Measurements from ENCODE around the gene CHTF8. TPM values are rescaled to one million over a fixed set of nuclear protein-coding genes. Genes with fewer than 3 reads are reported as not detected.
"Not testable (repeated sequence)": the region's sequence is repeated elsewhere in the genome, so short reads cannot be mapped to it uniquely, and the experiment has no call there.

Gene CHTF8
- total RNA-seq (2014; rRNA removed; shearing (Covaris generic)): 51.6 and 191 TPM in 2 replicates
- polyA plus RNA-seq (2015; cell fraction: cytosol; rRNA removed): 167 and 179 TPM in 2 replicates
- polyA plus RNA-seq (2015; cell fraction: nucleus; rRNA removed): 165 and 182 TPM in 2 replicates

- DNase-seq (ENCODE audit: low read depth): peak; percentile 63
These were observed at the start of gene CHTF8, which contains the start of gene UTP4 for GRCh38 chr16:69132424-69133252. CHTF8 (minus strand) TSS chr16:69132588; CDS start chr16:69121458, 11,130 bp downstream. UTP4 (plus strand) TSS chr16:69132649; CDS start chr16:69133460, 811 bp downstream.

DNA sequence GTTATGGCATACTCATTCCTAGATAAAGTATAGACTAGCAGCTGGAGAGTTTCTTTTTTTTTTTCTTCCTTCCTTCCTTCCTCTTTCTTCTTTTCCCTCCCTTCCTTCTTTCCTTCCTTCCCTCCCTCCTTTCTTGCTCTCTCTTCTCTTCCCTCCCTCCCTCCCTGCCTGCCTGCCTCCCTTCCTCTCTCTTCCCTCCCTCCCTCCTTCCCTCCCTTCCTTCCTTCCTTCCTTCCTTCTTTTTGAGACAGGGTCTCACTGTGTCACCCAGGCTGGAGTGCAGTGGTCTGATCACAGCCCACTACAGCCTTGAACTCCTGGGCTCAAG, 47.6 kb upstream of the CHTF8 start:
- no peak for DNase-seq (ENCODE audit: low read depth)

DNA sequence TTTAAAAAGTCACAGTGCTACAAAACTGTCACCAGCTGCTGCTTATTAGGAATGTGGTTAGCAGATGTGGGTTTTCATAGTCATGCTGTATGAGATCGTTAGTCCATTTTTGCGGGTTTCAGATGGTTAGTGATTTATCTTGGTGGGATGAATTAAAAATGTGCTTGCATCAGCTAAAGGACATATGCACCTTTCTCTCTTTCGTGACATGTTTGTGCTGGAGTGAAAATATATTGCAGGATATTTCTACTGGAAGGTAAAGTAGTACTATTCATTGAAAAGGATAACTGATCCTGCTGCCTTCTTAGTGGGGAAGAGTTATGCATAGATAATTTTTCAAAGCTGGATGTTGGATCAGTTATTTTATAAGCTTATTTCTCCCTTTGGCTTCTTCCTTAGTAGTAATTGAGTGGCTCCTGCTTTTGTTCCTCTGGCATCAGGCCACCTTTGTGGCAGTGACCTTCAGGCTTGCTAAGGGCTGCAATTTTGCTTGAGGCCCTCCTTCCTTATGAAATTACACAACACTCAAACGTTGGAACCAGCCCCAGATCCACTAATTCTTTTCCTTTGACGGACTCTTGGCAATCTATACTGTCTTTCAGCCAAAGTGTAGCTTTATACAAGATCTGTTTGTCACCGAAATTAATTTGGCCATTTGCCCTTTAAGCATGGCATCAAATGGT, 47.1 kb upstream of the CHTF8 start:
- DNase-seq (ENCODE audit: low read depth): peak; percentile 66

GRCh38 chr16:69176033-69176800, 43.8 kb upstream of the CHTF8 start:
- DNase-seq (ENCODE audit: low read depth): peak; percentile 52

GRCh38 chr16:69171325-69172084, 39.1 kb upstream of the CHTF8 start:
- no peak for DNase-seq (ENCODE audit: low read depth)

DNA sequence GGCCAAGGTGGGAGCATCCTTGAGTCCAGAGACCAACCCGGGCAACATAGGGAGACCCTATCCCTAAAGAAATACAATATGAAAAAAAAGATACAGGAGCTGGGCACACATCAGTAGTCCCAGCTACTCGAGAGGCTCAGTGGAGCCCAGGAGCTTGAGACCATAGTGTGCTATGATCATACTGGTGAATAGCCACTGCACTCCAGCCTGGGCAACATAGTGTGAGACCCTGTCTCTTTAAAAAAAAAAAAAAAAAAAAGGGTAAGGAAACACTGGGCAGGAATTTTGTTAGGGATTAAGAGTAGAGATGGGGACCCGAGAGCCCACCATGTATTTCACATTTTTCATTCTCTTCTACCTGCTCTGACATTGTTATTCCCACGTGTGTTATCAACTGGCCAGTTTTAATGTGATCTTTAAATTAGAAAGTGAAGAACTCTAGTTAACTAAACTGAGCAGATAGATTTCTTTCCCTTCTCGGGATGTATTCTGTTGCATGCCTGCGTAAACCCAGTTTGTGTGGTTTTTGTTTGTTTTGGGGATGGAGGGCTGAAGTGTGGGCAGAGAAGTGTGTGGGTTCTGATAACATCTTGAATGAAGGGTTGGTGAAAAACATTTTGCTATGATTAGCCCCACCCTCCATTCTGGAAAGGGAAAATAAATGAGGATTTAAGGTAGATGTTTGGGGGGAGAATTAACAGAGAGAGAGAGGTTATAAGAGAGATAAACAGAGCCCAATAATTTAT, 37.4 kb upstream of the CHTF8 start:
- DNase-seq (ENCODE audit: low read depth): no peak

- DNase-seq (ENCODE audit: low read depth): no peak
These were observed 36.7 kb upstream of the CHTF8 start for GRCh38 chr16:69169051-69169450.

GRCh38 chr16:69166946-69167930, 34.9 kb upstream of the CHTF8 start:
- peak; percentile 91 for DNase-seq (ENCODE audit: low read depth)

DNA sequence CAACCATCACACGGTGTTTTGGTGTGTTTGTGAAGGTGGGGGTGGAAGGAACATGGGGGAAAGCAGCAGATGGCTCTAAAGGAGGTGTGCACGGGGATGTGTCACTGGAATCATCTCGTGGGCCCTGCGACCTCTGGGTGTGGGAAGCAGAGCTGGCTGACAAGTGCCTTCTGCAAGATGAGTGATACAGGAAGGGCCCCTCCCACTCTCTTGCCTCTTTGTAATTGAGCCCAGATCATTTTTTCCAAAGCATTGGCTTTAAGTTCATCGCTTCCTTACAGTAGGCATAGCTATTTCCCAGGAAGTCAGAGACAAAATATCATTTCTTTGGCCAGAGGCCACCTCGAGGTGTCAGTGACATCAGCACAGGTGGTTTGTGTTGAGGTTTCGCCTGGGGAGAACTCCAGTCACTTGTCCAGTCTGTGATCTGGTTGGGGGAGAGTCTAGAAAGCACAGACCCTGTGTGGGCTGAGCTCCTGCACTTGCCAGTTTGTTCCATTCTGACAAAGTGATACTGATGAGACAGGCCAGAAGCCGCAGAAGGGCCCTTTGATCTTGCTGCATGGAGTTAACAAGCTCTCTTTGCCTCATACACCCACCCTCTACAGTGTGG, 33.9 kb upstream of the CHTF8 start:
- DNase-seq (ENCODE audit: low read depth): peak; percentile 92

GRCh38 chr16:69165584-69165983, 33.2 kb upstream of the CHTF8 start:
- no peak for DNase-seq (ENCODE audit: low read depth)

GRCh38 chr16:69160192-69160591, 27.8 kb upstream of the CHTF8 start:
- DNase-seq (ENCODE audit: low read depth): no peak

- DNase-seq (ENCODE audit: low read depth): no peak
These were observed 24.8 kb upstream of the CHTF8 start for GRCh38 chr16:69157196-69157595.

- DNase-seq (ENCODE audit: low read depth): peak; percentile 69
These were observed 17.9 kb upstream of the CHTF8 start for GRCh38 chr16:69150146-69150865.

DNA sequence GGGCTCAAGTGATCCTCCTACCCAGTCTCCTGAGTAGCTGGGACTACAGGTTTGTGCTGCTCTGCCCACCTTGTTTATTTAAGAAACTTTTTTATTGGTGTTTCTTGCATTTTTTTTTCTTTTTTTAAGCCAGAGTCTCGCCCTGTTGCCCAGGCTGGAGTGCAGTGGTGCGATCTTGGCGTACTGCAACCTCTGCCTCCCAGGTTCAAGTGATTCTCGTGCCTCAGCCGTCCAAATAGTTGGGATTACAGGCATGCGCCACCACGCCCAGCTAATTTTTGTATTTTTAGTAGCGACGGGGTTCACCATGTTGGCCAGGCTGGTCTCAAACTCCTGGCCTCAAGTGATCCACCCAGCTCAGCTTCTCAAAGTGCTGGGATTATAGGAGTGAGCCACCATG, 17.2 kb upstream of the CHTF8 start:
- DNase-seq (ENCODE audit: low read depth): not testable (repeated sequence)

DNA sequence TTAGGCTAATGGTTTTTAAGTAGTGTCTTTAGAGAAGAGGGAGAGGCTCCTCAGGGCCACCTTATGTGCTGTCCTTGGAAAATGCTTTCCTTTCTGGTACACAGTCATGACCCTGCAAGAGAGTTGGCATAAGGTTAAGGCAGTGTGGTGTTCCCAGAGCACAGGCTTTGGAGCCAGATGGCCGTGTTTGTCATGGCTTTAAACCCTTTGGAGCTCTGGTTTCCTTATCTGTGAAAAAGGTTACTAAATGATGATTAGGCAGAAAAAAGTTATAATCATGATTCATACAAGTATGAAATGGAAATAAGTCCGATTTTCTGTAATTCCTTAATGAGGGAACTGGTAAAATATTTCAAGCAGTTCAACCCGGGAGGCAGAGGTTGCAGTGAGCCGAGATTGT, 13.3 kb upstream of the CHTF8 start:
- DNase-seq (ENCODE audit: low read depth): no peak

DNA sequence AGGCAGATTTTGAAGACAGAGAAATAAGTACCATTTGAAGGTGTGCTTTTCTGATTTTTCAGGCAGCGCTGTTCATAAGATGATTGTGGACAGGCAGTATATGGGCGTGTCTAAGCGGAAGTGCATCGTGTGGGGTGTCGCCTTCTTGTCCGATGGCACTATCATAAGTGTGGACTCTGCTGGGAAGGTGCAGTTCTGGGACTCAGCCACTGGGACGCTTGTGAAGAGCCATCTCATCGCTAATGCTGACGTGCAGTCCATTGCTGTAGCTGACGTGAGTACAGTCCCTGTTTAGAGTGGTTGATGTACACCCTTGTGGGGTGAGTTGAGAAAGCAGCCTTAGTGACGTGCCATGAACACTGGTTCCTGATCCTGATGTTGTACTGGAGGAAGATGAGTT, 10.7 kb upstream of the CHTF8 start:
- no peak for DNase-seq (ENCODE audit: low read depth)

DNA sequence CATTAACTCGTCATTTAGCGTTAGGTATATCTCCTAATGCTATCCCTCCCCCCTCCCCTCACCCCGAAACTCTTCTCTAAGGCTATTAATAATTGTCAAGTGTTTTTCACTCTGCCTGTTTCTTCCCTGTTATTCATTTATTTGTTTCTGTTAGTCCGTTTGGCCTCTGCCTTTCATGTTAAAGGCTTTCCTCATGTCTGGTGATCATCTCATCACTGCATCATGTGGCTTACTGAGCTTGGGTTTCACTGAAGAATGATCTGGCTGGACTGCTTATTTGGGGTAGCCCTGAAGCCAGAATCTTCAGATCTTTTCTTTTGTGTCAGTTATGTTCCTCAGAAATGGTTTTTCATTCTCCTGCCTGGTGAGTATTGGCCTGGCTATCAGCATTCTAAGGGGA, 9.5 kb upstream of the CHTF8 start:
- DNase-seq (ENCODE audit: low read depth): no peak

DNA sequence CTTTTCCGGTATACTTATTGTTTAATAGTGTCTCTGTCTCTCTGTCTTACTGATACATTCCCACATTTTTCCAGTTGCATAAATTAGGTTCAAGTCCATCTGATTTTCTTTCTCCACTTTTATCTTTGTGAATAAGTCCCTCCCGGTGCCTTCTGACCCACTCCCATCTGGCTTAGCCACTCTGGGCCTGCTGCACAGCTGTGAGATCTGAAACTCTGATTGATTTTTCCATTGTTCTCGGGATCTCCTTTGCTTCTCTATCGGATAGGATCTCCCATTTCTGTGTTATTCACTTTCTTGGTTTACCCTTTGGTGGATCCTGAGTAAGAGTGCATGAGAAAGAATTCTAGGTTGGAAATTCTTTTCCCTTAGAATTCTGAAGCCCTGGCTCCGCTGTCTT, 8.6 kb upstream of the CHTF8 start:
- DNase-seq (ENCODE audit: low read depth): no peak

All from HT1080 (cell line).